ENCODE results near the gene PRSS16. TPM values are rescaled to one million over a fixed set of nuclear protein-coding genes. Genes with fewer than 3 reads are reported as not detected.

The PRSS16 gene
- total and polyA plus RNA-seq, 9 of the 15 experiments (the other 6 are each of a cell fraction or from before 2014, with no cell fraction given): 4.5 to 21.3 (median 12.1) TPM

GRCh38 chr6:27296106-27296783, 48.7 kb downstream of the PRSS16 start (continued):
- TF ChIP-seq HNRNPLL (IDR thresholded peaks at IDR 0.05; ENCODE audit: low read depth, low read length, poor library complexity, severe bottlenecking) (no peak), TCF7 (IDR thresholded peaks at IDR 0.05; ENCODE audit: borderline replicate concordance) (no peak), CBFA2T2 (conservative IDR thresholded peaks at IDR 0.05) (no peak), MIER1 (IDR thresholded peaks at IDR 0.05; ENCODE audit: low read depth) (no peak), ZNF785 (CRISPR knock-in tag; IDR thresholded peaks at IDR 0.05) (no peak), ZBED1 (IDR thresholded peaks at IDR 0.05) (no peak), ARID3B (CRISPR knock-in tag; IDR thresholded peaks at IDR 0.05; ENCODE audit: borderline replicate concordance) (0 out of 2 replicates have a peak, but pooled peaks have one; percentile 7), POLR3G (IDR thresholded peaks at IDR 0.05; ENCODE audit: extremely low read depth, insufficient read length, insufficient replicate concordance) (no peak), XRCC5 (IDR thresholded peaks at IDR 0.05; ENCODE audit: low read depth, low read length) (no peak), SUPT5H (IDR thresholded peaks at IDR 0.05) (no peak), ZNF165 (CRISPR knock-in tag; IDR thresholded peaks at IDR 0.05; ENCODE audit: borderline replicate concordance) (no peak), POLR2A (conservative IDR thresholded peaks at IDR 0.05) (no peak), GATAD2A (IDR thresholded peaks at IDR 0.05) (no peak), E2F1 (CRISPR knock-in tag; IDR thresholded peaks at IDR 0.05) (no peak), ELF1 (tag; IDR thresholded peaks at IDR 0.05) (no peak; the same call in 1 of the 2 replicates), MXI1 (IDR thresholded peaks at IDR 0.05; ENCODE audit: low read depth, low read length) (no peak), ZBTB7A (IDR thresholded peaks at IDR 0.05; ENCODE audit: borderline replicate concordance, control insufficient read depth, low read depth, low read length) (no peak), SMAD1 (IDR thresholded peaks at IDR 0.05; ENCODE audit: low read depth, low read length, partially characterized antibody) (no peak), STAT5A (IDR thresholded peaks at IDR 0.05; ENCODE audit: borderline replicate concordance, low read length) (no peak), HNRNPUL1 (IDR thresholded peaks at IDR 0.05; ENCODE audit: low read length) (no peak), KDM1A (IDR thresholded peaks at IDR 0.05) (0 out of 4 replicates have a peak, but pooled peaks of 1 of the 2 experiments have one; percentile 12), RCOR1 (IDR thresholded peaks at IDR 0.05; ENCODE audit: borderline replicate concordance in 1 of 2, low read depth in 2 of 2, low read length in 2 of 2) (no peak), ESRRA (IDR thresholded peaks at IDR 0.05; ENCODE audit: borderline replicate concordance, low read depth) (no peak)
- TF ChIP-seq, protein P1, sequence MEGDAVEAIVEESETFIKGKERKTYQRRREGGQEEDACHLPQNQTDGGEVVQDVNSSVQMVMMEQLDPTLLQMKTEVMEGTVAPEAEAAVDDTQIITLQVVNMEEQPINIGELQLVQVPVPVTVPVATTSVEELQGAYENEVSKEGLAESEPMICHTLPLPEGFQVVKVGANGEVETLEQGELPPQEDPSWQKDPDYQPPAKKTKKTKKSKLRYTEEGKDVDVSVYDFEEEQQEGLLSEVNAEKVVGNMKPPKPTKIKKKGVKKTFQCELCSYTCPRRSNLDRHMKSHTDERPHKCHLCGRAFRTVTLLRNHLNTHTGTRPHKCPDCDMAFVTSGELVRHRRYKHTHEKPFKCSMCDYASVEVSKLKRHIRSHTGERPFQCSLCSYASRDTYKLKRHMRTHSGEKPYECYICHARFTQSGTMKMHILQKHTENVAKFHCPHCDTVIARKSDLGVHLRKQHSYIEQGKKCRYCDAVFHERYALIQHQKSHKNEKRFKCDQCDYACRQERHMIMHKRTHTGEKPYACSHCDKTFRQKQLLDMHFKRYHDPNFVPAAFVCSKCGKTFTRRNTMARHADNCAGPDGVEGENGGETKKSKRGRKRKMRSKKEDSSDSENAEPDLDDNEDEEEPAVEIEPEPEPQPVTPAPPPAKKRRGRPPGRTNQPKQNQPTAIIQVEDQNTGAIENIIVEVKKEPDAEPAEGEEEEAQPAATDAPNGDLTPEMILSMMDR (IDR thresholded peaks at IDR 0.05 in 2 of 3, conservative IDR thresholded peaks at IDR 0.05 in 1 of 3; ENCODE audit: insufficient read depth in 2 of 3, low read depth in 1 of 3, low read length in 3 of 3): no peak
- TF ChIP-seq, protein P2, sequence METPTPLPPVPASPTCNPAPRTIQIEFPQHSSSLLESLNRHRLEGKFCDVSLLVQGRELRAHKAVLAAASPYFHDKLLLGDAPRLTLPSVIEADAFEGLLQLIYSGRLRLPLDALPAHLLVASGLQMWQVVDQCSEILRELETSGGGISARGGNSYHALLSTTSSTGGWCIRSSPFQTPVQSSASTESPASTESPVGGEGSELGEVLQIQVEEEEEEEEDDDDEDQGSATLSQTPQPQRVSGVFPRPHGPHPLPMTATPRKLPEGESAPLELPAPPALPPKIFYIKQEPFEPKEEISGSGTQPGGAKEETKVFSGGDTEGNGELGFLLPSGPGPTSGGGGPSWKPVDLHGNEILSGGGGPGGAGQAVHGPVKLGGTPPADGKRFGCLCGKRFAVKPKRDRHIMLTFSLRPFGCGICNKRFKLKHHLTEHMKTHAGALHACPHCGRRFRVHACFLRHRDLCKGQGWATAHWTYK (CRISPR knock-in tag; IDR thresholded peaks at IDR 0.05): no peak

All from K562 (cell line).